UCSD-AML1 (cell line): ENCODE results near the gene LOXHD1.

Experiments used
- DNase-seq: peaks from one replicate; lab custom pipeline; 2025; ENCODE audit not compliant: unreplicated experiment; lab: John Stamatoyannopoulos, UW

The LOXHD1 gene

GRCh38 chr18:46546111-46546640 is 110.8 kb downstream of the LOXHD1 start:
- no peak for DNase-seq

DNA sequence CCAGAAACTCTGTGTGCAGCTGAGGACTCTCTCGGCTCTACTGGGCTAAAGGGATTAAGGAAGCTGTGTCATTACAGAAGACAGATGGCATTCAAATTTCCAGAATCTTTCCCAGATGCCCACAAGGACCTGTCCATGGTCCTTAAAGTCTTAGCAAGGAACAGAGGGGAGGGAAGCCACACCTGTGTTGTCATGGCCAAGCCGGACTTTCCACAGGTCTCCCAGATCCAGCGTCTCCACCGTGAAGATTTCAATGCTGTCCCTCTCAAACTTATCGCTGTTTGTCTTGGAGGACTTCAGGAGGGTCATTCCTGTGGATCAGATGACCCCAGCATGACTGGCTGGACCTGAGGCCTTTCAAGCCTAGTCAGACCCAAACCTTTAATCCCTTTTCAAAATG is 114.5 kb downstream of the LOXHD1 start:
- no peak for DNase-seq

DNA sequence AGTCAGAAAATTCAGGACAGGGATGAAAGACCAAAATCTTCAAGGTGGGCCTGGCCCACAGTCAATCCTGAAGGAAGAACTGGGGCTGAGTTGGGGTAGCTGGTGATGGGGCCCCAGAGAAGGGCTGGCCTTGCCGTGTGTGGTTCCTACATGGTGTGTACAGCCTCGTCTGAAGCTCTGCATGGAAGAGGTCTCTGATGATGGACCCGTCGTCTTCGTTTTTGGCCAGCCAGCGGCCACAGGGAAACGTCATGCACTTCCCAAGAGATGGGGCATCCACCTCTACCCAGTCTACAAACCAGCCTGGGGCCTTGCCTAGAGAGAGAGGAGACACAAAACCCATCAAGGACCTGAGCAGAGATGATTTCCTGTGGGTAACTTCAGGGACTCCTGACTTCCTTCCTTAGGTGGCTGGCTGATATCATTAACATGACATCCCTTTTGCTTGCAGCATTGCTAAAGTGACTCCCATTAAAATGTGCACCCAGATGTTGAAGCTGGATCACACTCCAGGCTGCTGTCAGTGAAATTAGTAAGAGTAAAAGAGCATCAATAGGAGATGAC is 115.3 kb downstream of the LOXHD1 start:
- DNase-seq = no peak

DNA sequence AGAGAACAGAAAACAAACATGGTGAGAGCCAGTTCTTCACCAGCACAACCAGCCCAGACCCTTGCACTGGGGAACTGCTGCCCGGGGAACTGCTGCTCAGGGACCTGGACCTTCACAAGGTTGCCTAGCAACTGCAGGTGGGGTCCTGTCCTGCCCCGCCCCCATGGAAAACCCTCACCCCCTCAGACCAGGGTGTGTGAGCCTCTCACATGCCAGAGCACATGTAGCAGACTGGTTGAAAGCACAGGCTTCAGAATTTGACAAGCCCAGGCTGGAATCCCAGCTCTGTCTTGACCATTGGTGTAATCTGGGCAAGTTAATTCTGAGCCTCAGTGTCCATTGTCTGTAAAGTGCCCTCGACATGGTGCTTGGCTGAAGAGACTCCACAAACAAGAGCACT is 118.6 kb downstream of the LOXHD1 start:
- DNase-seq = no peak

DNA sequence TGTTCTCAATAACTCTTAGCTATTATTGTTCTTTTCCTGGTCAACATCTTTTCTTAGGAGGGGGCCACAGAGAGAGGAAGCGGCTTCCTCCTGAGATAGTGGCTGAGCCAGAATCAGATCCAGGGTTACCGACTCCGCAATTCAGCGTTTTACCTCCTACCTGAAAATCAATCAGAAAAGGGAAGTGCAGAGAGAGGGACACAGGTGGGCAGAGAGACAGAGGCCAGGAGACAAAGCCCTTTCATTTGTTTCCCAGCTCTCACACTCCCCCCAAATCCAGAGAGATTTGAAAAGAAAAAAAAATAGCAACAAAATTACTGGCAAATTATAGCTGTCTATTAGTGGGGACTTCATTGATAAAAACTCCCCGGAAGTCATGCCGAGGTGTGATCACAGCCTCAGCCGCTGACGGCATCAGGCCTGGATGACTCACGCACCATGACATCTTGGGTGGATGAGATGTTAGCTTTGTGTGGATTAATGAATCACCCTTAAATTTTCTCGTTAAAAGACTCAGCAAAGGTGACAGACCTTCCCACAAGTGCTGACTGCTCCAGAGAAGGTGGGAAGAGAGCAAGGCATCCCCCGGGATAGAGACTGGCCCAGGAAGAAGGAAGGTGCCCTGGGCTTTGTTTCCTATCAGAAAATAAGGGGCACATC is 120.7 kb downstream of the LOXHD1 start:
- no peak for DNase-seq

DNA sequence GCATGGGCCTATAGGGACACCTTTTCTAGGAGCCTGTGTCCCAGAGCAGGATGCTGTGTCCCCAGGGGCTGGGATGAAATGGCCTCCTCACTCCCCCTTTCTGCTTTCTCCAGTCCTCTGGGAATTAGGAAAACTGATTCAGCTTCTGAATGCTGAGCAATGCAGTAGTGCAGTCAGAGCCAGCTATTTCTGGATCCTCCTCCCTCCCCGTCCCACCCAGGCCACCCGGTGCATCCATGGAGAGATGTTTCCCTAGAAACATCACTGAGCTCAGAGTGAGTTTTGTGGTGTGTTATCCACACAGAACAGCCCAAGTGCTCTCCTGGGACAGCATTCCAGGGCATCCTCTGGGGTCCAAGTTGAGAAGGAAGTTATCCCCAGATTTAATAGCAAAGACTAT is 125.5 kb downstream of the LOXHD1 start:
- DNase-seq = no peak

DNA sequence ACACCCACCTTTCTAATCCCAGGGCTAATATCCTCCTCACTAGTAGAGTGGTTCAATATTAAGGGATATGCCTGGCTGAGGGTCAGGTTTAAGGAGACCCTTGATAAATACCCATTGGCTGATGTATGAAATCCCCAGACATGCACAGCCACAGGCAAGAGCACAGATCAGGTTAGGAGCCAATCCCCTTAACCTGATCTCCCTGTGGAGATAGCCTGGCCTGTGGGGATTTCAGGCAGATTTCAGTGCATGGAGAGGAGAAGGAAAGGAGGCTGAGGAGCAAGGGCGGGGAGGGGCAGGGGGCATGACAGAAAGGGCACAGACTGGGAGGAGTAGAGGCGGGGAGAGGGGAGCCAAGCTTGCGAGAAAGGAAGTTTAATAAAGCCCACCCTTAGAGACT is 129.0 kb downstream of the LOXHD1 start:
- DNase-seq = no peak

- DNase-seq = no peak
Measured at GRCh38 chr18:46519870-46520269, 137.2 kb downstream of the LOXHD1 start.

DNA sequence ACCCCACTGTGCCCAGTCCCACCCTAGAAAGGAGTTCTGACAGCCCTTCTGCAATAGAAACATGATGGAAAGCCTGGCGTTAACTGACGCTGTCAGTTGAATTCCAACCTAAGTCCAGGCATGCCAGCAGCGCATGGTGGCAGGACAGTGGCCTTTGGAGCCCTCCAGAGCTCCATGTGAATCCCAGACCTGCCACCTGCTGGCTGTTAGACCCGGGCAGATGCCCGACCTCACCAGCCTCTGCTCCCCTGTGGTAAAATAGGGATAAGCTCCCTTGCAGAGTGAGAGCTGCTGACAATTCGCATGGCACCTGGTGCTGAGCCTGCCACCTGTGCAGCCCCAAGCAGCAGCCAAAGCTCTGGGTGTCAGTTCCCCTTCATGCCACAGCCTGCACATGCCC is 138.6 kb downstream of the LOXHD1 start:
- no peak for DNase-seq

DNA sequence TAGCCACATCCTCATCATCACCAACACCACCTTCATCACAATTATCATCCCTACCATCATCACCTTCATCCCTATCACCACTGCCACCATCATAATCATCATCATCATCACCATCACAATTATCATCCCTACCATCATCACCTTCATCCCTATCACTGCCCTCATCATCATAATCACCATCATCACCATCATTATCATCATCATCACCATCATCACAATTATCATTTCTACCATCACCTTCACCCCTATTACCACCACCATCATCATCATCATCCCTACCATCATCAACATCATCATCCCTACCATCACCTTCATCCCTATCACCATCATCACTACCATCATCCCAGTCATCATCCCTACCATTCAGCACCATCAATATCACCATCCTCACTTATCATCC is 140.5 kb downstream of the LOXHD1 start:
- DNase-seq = no peak

DNA sequence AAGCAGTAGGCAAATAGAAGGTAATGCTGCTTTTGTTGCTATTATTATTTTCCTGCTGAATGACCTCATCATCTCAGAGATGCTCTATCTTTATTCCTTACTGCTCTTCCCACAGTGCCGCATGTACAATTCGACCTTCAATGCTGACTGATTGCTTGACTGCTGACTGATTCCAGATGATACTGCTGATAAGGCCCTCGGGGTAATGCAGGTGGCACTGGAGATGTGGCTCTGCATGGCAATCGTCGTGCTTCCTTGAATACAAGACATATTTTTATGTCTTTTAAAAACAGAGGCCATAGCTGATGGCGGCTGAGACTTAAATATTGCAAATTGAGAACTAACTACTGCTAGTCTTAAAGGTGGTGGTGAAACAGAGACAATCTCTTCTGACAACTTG is 146.6 kb downstream of the LOXHD1 start:
- DNase-seq = no peak

DNA sequence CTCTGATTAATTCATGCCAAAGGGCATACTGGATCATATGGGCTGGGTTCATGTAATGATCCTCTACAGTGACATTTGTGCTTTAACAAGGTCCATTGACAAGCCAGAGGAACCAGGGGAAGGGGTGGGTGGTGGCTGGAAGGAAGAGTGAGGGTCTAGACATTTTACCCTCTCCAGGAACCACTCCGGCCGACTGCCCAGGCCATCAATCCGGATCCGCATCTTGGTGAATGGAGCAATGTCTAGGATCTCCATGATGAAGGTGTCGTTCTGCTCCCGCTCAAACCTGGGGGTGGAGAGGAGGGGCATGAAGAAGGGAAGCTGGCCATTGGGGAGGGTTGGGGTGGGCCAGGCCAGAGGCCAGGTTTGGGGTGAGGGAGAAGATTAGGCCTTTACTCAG is 147.5 kb downstream of the LOXHD1 start:
- no peak for DNase-seq

DNA sequence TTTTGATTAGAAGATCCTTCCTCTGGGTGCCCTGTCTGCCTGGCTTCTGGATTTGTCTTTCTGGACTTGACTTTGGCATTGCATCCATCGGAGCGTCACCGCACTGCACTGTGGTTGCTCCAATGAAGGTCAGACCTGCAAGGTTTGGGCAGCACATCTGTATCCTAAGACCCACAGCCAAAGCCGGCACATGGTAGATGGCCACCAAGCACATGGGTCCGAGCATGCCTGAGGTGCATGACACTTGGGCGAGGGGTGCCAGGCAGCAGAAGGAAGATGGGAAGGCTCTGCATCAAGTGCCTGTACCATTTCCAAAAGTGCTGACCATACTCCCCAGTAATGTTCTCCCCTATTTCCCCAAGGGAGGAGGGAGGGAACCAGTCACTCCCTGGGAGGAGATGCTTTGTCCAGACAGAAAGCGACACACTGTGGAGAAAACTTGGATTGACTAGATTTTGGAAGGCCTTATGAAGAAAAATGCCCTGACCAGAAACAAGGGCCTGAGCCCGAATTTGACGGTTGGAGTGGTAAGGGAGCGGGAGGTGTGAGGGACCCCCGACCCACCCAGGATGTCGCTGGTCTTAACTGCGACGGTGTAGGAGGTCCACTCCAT is 149.9 kb downstream of the LOXHD1 start:
- DNase-seq = no peak

DNA sequence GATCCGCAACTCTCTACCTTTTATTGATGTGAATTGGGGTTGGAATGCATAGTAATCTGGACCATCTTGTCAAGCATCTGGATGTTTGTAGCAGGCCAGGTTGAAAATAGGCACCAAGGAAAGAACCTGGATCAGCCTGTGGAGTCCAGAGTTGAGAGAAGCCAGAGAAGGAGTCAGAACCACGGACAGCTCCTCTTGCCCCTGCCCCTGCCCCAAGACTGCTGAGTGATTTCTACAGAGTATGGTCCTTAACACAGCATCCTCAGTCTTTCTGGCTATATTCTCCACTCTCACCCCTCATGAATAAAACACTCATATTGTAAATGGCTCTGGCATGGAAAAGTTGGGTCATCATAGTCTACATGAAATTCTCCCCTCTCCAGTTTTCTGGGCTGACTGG is 154.6 kb downstream of the LOXHD1 start:
- peak; percentile 16 for DNase-seq

DNA sequence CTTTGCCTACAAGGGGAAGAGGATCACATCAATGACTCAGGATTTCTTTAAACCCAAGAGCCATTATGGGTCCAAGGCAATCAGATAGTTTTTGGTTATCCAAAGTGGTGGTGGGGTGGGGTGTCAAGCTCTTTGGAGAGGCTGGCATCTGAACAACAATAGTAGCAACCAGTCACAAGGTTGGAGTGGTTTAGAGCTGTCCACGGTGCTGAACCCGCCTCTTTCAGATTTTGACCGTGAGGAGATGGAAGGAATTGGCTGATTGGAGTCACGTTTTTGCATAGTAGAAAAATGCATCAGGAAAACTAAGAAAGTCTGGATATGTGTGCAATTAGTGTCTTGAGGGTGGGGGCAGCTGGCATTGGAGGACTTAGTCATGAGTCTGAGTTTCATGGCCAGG is 159.9 kb downstream of the LOXHD1 start:
- DNase-seq = peak; percentile 46

DNA sequence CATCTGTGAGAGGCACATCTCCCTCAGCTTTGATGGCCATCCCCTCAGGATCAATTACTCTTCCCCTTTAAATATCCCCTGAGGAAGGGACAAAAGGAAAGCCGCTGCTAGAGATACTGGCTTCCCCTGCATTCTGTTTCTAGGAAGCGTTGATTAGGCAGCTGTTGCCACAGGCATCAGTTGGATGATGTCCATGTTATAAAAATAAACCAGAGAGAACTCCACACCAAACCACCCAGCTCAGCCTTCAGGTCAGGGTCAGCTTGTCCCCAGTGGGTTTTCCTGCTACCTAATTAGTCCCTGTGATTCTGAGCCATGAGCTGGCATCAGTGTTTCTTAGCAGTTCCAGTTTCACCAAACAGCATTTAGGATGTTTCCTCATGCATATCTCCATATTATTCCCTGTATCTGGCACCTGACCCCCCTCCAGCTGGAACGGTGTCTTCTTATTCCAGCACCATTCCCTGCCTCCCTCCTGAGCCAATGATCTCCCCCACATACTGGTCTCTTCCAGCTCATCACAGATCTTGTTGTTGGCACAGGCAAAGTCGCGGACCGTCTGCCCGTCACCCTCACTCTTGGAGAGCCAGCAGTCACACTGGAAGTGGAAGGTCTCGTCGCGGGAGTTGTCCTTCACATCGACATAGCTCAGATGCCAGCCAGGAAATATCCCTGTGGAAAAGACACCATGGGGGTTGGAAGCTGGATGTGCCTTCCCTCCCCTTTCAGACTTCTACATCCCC is 168.4 kb downstream of the LOXHD1 start:
- no peak for DNase-seq

- no peak for DNase-seq
Measured at GRCh38 chr18:46485675-46486194, 171.3 kb downstream of the LOXHD1 start.

GRCh38 chr18:46484971-46485370 is 172.0 kb downstream of the LOXHD1 start:
- DNase-seq = no peak

- no peak for DNase-seq
Measured at GRCh38 chr18:46482831-46483230, 174.2 kb downstream of the LOXHD1 start.

DNA sequence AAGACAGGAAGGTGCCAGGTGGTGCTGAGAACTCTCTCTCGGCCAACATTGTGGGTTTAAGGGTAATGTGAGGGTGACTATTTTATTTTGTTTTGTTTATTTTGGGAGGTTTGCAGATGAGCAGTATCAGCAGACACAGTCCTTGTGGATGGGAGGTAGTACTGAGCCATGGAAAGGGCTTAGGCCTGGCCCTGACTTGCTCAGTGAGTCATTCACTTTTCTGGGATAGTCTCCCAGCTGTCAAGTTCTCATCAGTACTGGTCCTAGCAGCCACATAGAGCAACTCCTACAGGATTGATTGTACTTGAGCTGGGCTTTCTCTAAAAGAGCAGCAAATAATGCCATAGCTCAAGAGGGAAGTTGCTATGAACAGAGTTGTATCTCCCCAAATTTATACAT is 175.2 kb downstream of the LOXHD1 start:
- DNase-seq = no peak

DNA sequence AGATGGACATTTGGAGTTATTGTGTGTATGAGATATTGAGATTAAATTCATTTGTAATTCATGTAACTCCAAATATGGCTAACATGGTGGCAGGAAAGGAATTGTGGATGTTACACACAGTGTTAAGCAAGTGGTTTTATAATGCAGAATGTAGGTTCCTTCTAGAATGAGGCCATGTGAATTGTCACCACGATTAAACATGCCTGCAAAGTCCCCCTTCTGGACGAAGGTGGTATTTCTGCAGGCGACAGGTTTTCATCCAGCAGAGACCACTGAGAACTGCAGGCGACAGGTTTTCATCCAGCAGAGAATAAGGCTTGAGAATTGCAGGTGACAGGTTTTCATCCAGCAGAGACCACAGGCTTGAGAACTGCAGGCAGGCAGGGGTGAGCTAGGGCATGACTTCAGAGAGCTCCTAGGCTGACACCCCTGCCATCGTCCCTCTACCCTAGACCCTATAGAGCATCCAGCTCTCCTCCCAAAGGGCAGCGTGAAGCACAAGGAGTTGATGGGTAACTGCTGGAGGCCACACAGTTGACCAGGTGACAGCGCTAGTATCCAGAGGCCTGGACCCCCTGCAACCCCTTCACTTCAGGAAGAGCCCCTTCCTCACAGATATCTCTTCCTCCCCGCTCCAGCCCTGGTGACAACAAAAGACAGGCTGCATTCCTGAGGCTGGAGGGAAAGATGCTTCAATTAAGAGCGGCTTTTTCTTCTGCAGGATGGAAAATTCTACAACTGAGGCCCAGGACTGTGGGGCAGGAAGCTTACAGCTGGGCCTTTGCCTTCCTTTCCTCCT is 175.8 kb downstream of the LOXHD1 start:
- DNase-seq = peak; percentile 32
